T-helper 2 cell treated with Interferon-gamma antibody and Interleukin-4, amounts not matched to agents 5 μg/mL and 100 μg/mL, for 36 hours (primary cell): ENCODE data around the gene PITRM1.
"Not testable (repeated sequence)": the region's sequence is repeated elsewhere in the genome, so short reads cannot be mapped to it uniquely, and the experiment has no call there.

Experiments
- DNase-seq: peaks from one replicate; pipeline ENCODE4 v3.0.0; 2021; ENCODE audit warnings: low spot score
- H3K27ac Mint-ChIP-seq: one replicate; pipeline ENCODE4 v1.8.0; 2021; ENCODE audit warnings: mild to moderate bottlenecking, mixed read lengths
- H3K27me3 Mint-ChIP-seq: one replicate; pipeline ENCODE4 v1.8.0; 2021; ENCODE audit warnings: low read depth, mixed read lengths
- H3K36me3 Mint-ChIP-seq: one replicate; pipeline ENCODE4 v1.8.0; 2021; ENCODE audit warnings: low read depth, mixed read lengths
- H3K4me1 Mint-ChIP-seq: one replicate; pipeline ENCODE4 v1.8.0; 2021; ENCODE audit warnings: low read depth, mixed read lengths
- H3K4me3 Mint-ChIP-seq: one replicate; pipeline ENCODE4 v1.8.0; 2022; ENCODE audit warnings: mild to moderate bottlenecking, moderate library complexity, mixed read lengths
- H3K9me3 Mint-ChIP-seq: one replicate; pipeline ENCODE4 v1.8.0; 2021; ENCODE audit warnings: mixed read lengths

The PITRM1 gene

GRCh38 chr10:3172446-3173170 is at the start of gene PITRM1:
Gene PITRM1, minus strand, starts transcription at chr10:3172782. Its CDS starts 10 bp downstream, at chr10:3172772.
- peaks cover 17% of the 10 kb centered on the region for H3K36me3 Mint-ChIP-seq
- H3K27me3 Mint-ChIP-seq: peaks cover 35% of the 10 kb centered on the region
- peak; percentile 99 for DNase-seq
- peak within 1 kb of the TSS; percentile 88 for H3K27ac Mint-ChIP-seq
- H3K9me3 Mint-ChIP-seq: no peaks in the 10 kb centered on the region
- H3K4me1 Mint-ChIP-seq: peaks cover 6% of the 10 kb centered on the region
- peak within 1 kb of the TSS; percentile 92 for H3K4me3 Mint-ChIP-seq

GRCh38 chr10:3222068-3222467 is 49.5 kb upstream of the PITRM1 start:
- H3K4me3 Mint-ChIP-seq: no peak overlapping the region
- no peaks in the 10 kb centered on the region for H3K4me1 Mint-ChIP-seq
- H3K27ac Mint-ChIP-seq: no peak overlapping the region
- H3K36me3 Mint-ChIP-seq: no peaks in the 10 kb centered on the region
- H3K9me3 Mint-ChIP-seq: no peaks in the 10 kb centered on the region
- H3K27me3 Mint-ChIP-seq: peaks cover 19% of the 10 kb centered on the region
- no peak for DNase-seq

- DNase-seq, H3K9me3 Mint-ChIP-seq, H3K4me3 Mint-ChIP-seq, H3K4me1 Mint-ChIP-seq, H3K36me3 Mint-ChIP-seq, H3K27ac Mint-ChIP-seq: not testable (repeated sequence)
- H3K27me3 Mint-ChIP-seq: peaks cover 14% of the 10 kb centered on the region
Measured at GRCh38 chr10:3221601-3222000, 49.0 kb upstream of the PITRM1 start.

GRCh38 chr10:3220853-3221252 is 48.3 kb upstream of the PITRM1 start:
- H3K27ac Mint-ChIP-seq: no peak overlapping the region
- H3K27me3 Mint-ChIP-seq: peaks cover 15% of the 10 kb centered on the region
- H3K9me3 Mint-ChIP-seq: no peaks in the 10 kb centered on the region
- H3K4me1 Mint-ChIP-seq: no peaks in the 10 kb centered on the region
- no peak overlapping the region for H3K4me3 Mint-ChIP-seq
- DNase-seq: no peak
- no peaks in the 10 kb centered on the region for H3K36me3 Mint-ChIP-seq

GRCh38 chr10:3219021-3219628 is 46.5 kb upstream of the PITRM1 start:
- H3K27ac Mint-ChIP-seq, H3K4me1 Mint-ChIP-seq, DNase-seq, H3K4me3 Mint-ChIP-seq, H3K36me3 Mint-ChIP-seq, H3K9me3 Mint-ChIP-seq: not testable (repeated sequence)
- peaks cover 22% of the 10 kb centered on the region for H3K27me3 Mint-ChIP-seq

- Mint-ChIP-seq H3K27me3 (peaks cover 28% of the 10 kb centered on the region), H3K36me3 (no peaks in the 10 kb centered on the region), H3K4me3 (no peak overlapping the region), H3K4me1 (no peaks in the 10 kb centered on the region), H3K9me3 (no peaks in the 10 kb centered on the region), H3K27ac (no peak overlapping the region)
- DNase-seq: no peak
Measured at GRCh38 chr10:3217853-3218252, 45.3 kb upstream of the PITRM1 start.

- Mint-ChIP-seq H3K36me3 (no peaks in the 10 kb centered on the region), H3K4me1 (no peaks in the 10 kb centered on the region), H3K27me3 (peaks cover 29% of the 10 kb centered on the region), H3K4me3 (no peak overlapping the region), H3K27ac (no peak overlapping the region), H3K9me3 (no peaks in the 10 kb centered on the region)
- DNase-seq: no peak
Measured at GRCh38 chr10:3217301-3217700, 44.7 kb upstream of the PITRM1 start.

- peaks cover 32% of the 10 kb centered on the region for H3K27me3 Mint-ChIP-seq
- no peak overlapping the region for H3K27ac Mint-ChIP-seq
- H3K36me3 Mint-ChIP-seq: no peaks in the 10 kb centered on the region
- no peak overlapping the region for H3K4me3 Mint-ChIP-seq
- no peak for DNase-seq
- no peaks in the 10 kb centered on the region for H3K4me1 Mint-ChIP-seq
- no peaks in the 10 kb centered on the region for H3K9me3 Mint-ChIP-seq
Measured at GRCh38 chr10:3215153-3215775, 42.7 kb upstream of the PITRM1 start.

- Mint-ChIP-seq H3K4me3 (no peak overlapping the region), H3K4me1 (no peaks in the 10 kb centered on the region), H3K9me3 (no peaks in the 10 kb centered on the region), H3K27ac (no peak overlapping the region), H3K27me3 (peaks cover 36% of the 10 kb centered on the region), H3K36me3 (no peaks in the 10 kb centered on the region)
- no peak for DNase-seq
Measured at GRCh38 chr10:3213758-3214515, 41.4 kb upstream of the PITRM1 start.

GRCh38 chr10:3213208-3213607 is 40.6 kb upstream of the PITRM1 start:
- H3K4me1 Mint-ChIP-seq: no peaks in the 10 kb centered on the region
- H3K27ac Mint-ChIP-seq: no peak overlapping the region
- H3K9me3 Mint-ChIP-seq: no peaks in the 10 kb centered on the region
- H3K27me3 Mint-ChIP-seq: peaks cover 40% of the 10 kb centered on the region
- no peaks in the 10 kb centered on the region for H3K36me3 Mint-ChIP-seq
- DNase-seq: no peak
- H3K4me3 Mint-ChIP-seq: no peak overlapping the region

GRCh38 chr10:3210251-3210877 is 37.8 kb upstream of the PITRM1 start:
- DNase-seq: no peak
- no peaks in the 10 kb centered on the region for H3K4me1 Mint-ChIP-seq
- H3K4me3 Mint-ChIP-seq: no peak overlapping the region
- peaks cover 57% of the 10 kb centered on the region for H3K27me3 Mint-ChIP-seq
- no peaks in the 10 kb centered on the region for H3K9me3 Mint-ChIP-seq
- no peak overlapping the region for H3K27ac Mint-ChIP-seq
- no peaks in the 10 kb centered on the region for H3K36me3 Mint-ChIP-seq

GRCh38 chr10:3208481-3209406 is 36.2 kb upstream of the PITRM1 start:
- Mint-ChIP-seq H3K9me3 (no peaks in the 10 kb centered on the region), H3K27me3 (peaks cover 58% of the 10 kb centered on the region), H3K4me1 (no peaks in the 10 kb centered on the region), H3K4me3 (no peak overlapping the region), H3K36me3 (no peaks in the 10 kb centered on the region), H3K27ac (no peak overlapping the region)
- DNase-seq: no peak

GRCh38 chr10:3207351-3207750 is 34.8 kb upstream of the PITRM1 start:
- Mint-ChIP-seq H3K27ac (no peak overlapping the region), H3K4me3 (no peak overlapping the region), H3K27me3 (peaks cover 61% of the 10 kb centered on the region), H3K4me1 (no peaks in the 10 kb centered on the region), H3K9me3 (no peaks in the 10 kb centered on the region), H3K36me3 (no peaks in the 10 kb centered on the region)
- no peak for DNase-seq
